NB4 (cell line): ENCODE results near the gene SASS6.

Experiments
- DNase-seq: peaks from one replicate; pipeline ENCODE4 v3.0.0; 2010; ENCODE audit warnings: low read depth
- H3K4me3 ChIP-seq: one replicate; pipeline ENCODE4 v1.5.1; 2011; ENCODE audit warnings: mild to moderate bottlenecking, low read depth, low read length, moderate library complexity
- CTCF ChIP-seq: IDR thresholded peaks from one replicate; pipeline ENCODE4 v1.5.1; 2012; ENCODE audit warnings: low read depth, low read length
- MAX ChIP-seq: IDR thresholded peaks from 2 replicates; pipeline ENCODE4 v1.6.1; 2011; ENCODE audit warnings: low read depth, low read length
- MYC ChIP-seq: IDR thresholded peaks from 2 replicates; pipeline ENCODE4 v1.6.1; 2011; ENCODE audit warnings: low read depth, low read length
- POLR2A ChIP-seq: IDR thresholded peaks from 2 replicates; pipeline ENCODE4 v1.6.1; 2011; ENCODE audit warnings: mild to moderate bottlenecking; ENCODE audit not compliant: insufficient read length; ENCODE audit errors: extremely low read depth

SASS6 gene

GRCh38 chr1:100164702-100165101 is 32.0 kb upstream of the SASS6 start:
- H3K4me3 ChIP-seq, result no peak overlapping the region
- DNase-seq, result no peak
- TF ChIP-seq CTCF (no peak), MAX (no peak), MYC (no peak), POLR2A (no peak)

- TF ChIP-seq MYC (no peak), MAX (no peak), CTCF (no peak), POLR2A (no peak)
- no peak overlapping the region for H3K4me3 ChIP-seq
- no peak for DNase-seq
Measured at GRCh38 chr1:100164216-100164615, 31.5 kb upstream of the SASS6 start.

- no peak for TF ChIP-seq MAX
- TF ChIP-seq CTCF, result no peak
- TF ChIP-seq MYC, result no peak
- no peak for TF ChIP-seq POLR2A
- H3K4me3 ChIP-seq, result no peak overlapping the region
- no peak for DNase-seq
Measured at GRCh38 chr1:100162881-100163280, 30.2 kb upstream of the SASS6 start.

- TF ChIP-seq CTCF (no peak), POLR2A (no peak), MYC (no peak), MAX (no peak)
- DNase-seq, result no peak
- H3K4me3 ChIP-seq, result no peak overlapping the region
Measured at GRCh38 chr1:100152271-100152670, 19.5 kb upstream of the SASS6 start.

- DNase-seq, result no peak
- H3K4me3 ChIP-seq, result no peak overlapping the region
- TF ChIP-seq POLR2A, result no peak
- TF ChIP-seq MAX, result no peak
- no peak for TF ChIP-seq MYC
- no peak for TF ChIP-seq CTCF
Measured at GRCh38 chr1:100151679-100152078, 18.9 kb upstream of the SASS6 start.

GRCh38 chr1:100147875-100148274 is 15.1 kb upstream of the SASS6 start:
- H3K4me3 ChIP-seq, result no peak overlapping the region
- no peak for DNase-seq
- no peak for TF ChIP-seq MAX
- TF ChIP-seq MYC, result no peak
- no peak for TF ChIP-seq CTCF
- no peak for TF ChIP-seq POLR2A
